ENCODE results near the gene NEUROD2.

NEUROD2 gene

GRCh38 chr17:39625198-39625785, 17.6 kb upstream of the NEUROD2 start:
- TF ChIP-seq CTCF (conservative IDR thresholded peaks at IDR 0.05; ENCODE audit: control insufficient read depth, insufficient read depth, low read depth, low read length): no peak
- H3K4me3 ChIP-seq (ENCODE audit: control insufficient read depth, low read depth, low read length): no peak overlapping the region
- DNase-seq (ENCODE audit: low read depth): peak; percentile 59

- DNase-seq (ENCODE audit: low read depth): no peak
- H3K4me3 ChIP-seq (ENCODE audit: control insufficient read depth, low read depth, low read length): no peak overlapping the region
- no peak for TF ChIP-seq CTCF (conservative IDR thresholded peaks at IDR 0.05; ENCODE audit: control insufficient read depth, insufficient read depth, low read depth, low read length)
Measured at GRCh38 chr17:39624313-39624712, 16.6 kb upstream of the NEUROD2 start.

GRCh38 chr17:39623356-39623950, 15.7 kb upstream of the NEUROD2 start:
- no peak overlapping the region for H3K4me3 ChIP-seq (ENCODE audit: control insufficient read depth, low read depth, low read length)
- TF ChIP-seq CTCF (conservative IDR thresholded peaks at IDR 0.05; ENCODE audit: control insufficient read depth, insufficient read depth, low read depth, low read length): peak; percentile 87
- DNase-seq (ENCODE audit: low read depth): peak; percentile 52

- DNase-seq (ENCODE audit: low read depth): no peak
- no peak for TF ChIP-seq CTCF (conservative IDR thresholded peaks at IDR 0.05; ENCODE audit: control insufficient read depth, insufficient read depth, low read depth, low read length)
- no peak overlapping the region for H3K4me3 ChIP-seq (ENCODE audit: control insufficient read depth, low read depth, low read length)
Measured at GRCh38 chr17:39622380-39623006, 14.8 kb upstream of the NEUROD2 start.

GRCh38 chr17:39621523-39622379, 14.0 kb upstream of the NEUROD2 start:
- no peak overlapping the region for H3K4me3 ChIP-seq (ENCODE audit: control insufficient read depth, low read depth, low read length)
- peak; percentile 69 for DNase-seq (ENCODE audit: low read depth)
- peak; percentile 100 for TF ChIP-seq CTCF (conservative IDR thresholded peaks at IDR 0.05; ENCODE audit: control insufficient read depth, insufficient read depth, low read depth, low read length)

GRCh38 chr17:39619786-39620101, 12.0 kb upstream of the NEUROD2 start:
- TF ChIP-seq CTCF (conservative IDR thresholded peaks at IDR 0.05; ENCODE audit: control insufficient read depth, insufficient read depth, low read depth, low read length): no peak
- no peak for DNase-seq (ENCODE audit: low read depth)
- H3K4me3 ChIP-seq (ENCODE audit: control insufficient read depth, low read depth, low read length): no peak overlapping the region
